ENCODE results near the gene ERG28. TPM values are rescaled to one million over a fixed set of nuclear protein-coding genes. Genes with fewer than 3 reads are reported as not detected.

ERG28 gene
- total RNA-seq, 2 donors from 2014 or later, result 7.6 to 7.7 TPM

GRCh38 chr14:75690010-75690409 lies 29.3 kb upstream of the ERG28 start:
- DNase-seq (ENCODE audit: low spot score) (no peak), ATAC-seq (ENCODE audit: insufficient number of reproducible peaks, low FRiP score, low read depth) (no peak)
- Histone ChIP-seq H3K4me1 (ENCODE audit: control insufficient read depth in 1 of 2, low read depth in 2 of 2) (no peaks in the 10 kb centered on the region), H3K36me3 (peaks cover 11% of the 10 kb centered on the region), H3K27ac (no peak overlapping the region), H3K27me3 (replicated peaks; ENCODE audit: insufficient read depth) (no peaks in the 10 kb centered on the region), H3K9me3 (no peaks in the 10 kb centered on the region), H3K4me3 (no peak overlapping the region)
- TF ChIP-seq CTCF (IDR thresholded peaks at IDR 0.05), result no peak

GRCh38 chr14:75689012-75689411 lies 28.3 kb upstream of the ERG28 start:
- H3K27me3 ChIP-seq (replicated peaks; ENCODE audit: insufficient read depth), result no peaks in the 10 kb centered on the region
- no peaks in the 10 kb centered on the region for H3K9me3 ChIP-seq
- no peak overlapping the region for H3K27ac ChIP-seq
- H3K4me3 ChIP-seq, result no peak overlapping the region
- TF ChIP-seq CTCF (IDR thresholded peaks at IDR 0.05), result no peak
- peaks cover 17% of the 10 kb centered on the region for H3K36me3 ChIP-seq
- DNase-seq (ENCODE audit: low spot score) (no peak), ATAC-seq (ENCODE audit: insufficient number of reproducible peaks, low FRiP score, low read depth) (no peak)
- no peaks in the 10 kb centered on the region for H3K4me1 ChIP-seq (ENCODE audit: control insufficient read depth in 1 of 2, low read depth in 2 of 2)

GRCh38 chr14:75685910-75686309 lies 25.2 kb upstream of the ERG28 start:
- no peaks in the 10 kb centered on the region for H3K9me3 ChIP-seq
- DNase-seq (ENCODE audit: low spot score) (no peak), ATAC-seq (ENCODE audit: insufficient number of reproducible peaks, low FRiP score, low read depth) (no peak)

GRCh38 chr14:75675265-75675960 lies 14.7 kb upstream of the ERG28 start:
- Histone ChIP-seq H3K27ac (no peak overlapping the region), H3K4me3 (no peak overlapping the region), H3K4me1 (ENCODE audit: control insufficient read depth in 1 of 2, low read depth in 2 of 2) (no peaks in the 10 kb centered on the region), H3K27me3 (replicated peaks; ENCODE audit: insufficient read depth) (no peaks in the 10 kb centered on the region), H3K36me3 (no peaks in the 10 kb centered on the region), H3K9me3 (no peaks in the 10 kb centered on the region)
- DNase-seq (ENCODE audit: low spot score) (no peak), ATAC-seq (ENCODE audit: insufficient number of reproducible peaks, low FRiP score, low read depth) (no peak)
- no peak for TF ChIP-seq CTCF (IDR thresholded peaks at IDR 0.05)

More at GRCh38 chr14:75685910-75686309, 25.2 kb upstream of the ERG28 start:
- H3K4me3 ChIP-seq, result no peak overlapping the region
- no peak for TF ChIP-seq CTCF (IDR thresholded peaks at IDR 0.05)
- no peaks in the 10 kb centered on the region for H3K27me3 ChIP-seq (replicated peaks; ENCODE audit: insufficient read depth)
- H3K27ac ChIP-seq, result no peak overlapping the region
- H3K36me3 ChIP-seq, result peaks cover 18% of the 10 kb centered on the region
- no peaks in the 10 kb centered on the region for H3K4me1 ChIP-seq (ENCODE audit: control insufficient read depth in 1 of 2, low read depth in 2 of 2)

- H3K4me3 ChIP-seq, result no peak overlapping the region
- no peak for TF ChIP-seq CTCF (IDR thresholded peaks at IDR 0.05)
- DNase-seq (ENCODE audit: low spot score) (no peak), ATAC-seq (ENCODE audit: insufficient number of reproducible peaks, low FRiP score, low read depth) (no peak)
- H3K9me3 ChIP-seq, result no peaks in the 10 kb centered on the region
- no peaks in the 10 kb centered on the region for H3K27me3 ChIP-seq (replicated peaks; ENCODE audit: insufficient read depth)
- H3K36me3 ChIP-seq, result no peaks in the 10 kb centered on the region
- no peak overlapping the region for H3K27ac ChIP-seq
- H3K4me1 ChIP-seq (ENCODE audit: control insufficient read depth in 1 of 2, low read depth in 2 of 2), result no peaks in the 10 kb centered on the region
Measured at GRCh38 chr14:75673345-75674035, 12.8 kb upstream of the ERG28 start.
